Activated T-cell treated with anti-CD3 and anti-CD28 coated beads for 4 hours (primary cell): Measurements from ENCODE around the gene LEFTY1.
A peak's percentile ranks its signal among the peaks of the same experiment; 100 is the strongest.

ENCODE experiments used
- DNase-seq: peaks from one replicate; pipeline ENCODE4 v3.0.0-alpha.2; 2020

Gene LEFTY1

DNA sequence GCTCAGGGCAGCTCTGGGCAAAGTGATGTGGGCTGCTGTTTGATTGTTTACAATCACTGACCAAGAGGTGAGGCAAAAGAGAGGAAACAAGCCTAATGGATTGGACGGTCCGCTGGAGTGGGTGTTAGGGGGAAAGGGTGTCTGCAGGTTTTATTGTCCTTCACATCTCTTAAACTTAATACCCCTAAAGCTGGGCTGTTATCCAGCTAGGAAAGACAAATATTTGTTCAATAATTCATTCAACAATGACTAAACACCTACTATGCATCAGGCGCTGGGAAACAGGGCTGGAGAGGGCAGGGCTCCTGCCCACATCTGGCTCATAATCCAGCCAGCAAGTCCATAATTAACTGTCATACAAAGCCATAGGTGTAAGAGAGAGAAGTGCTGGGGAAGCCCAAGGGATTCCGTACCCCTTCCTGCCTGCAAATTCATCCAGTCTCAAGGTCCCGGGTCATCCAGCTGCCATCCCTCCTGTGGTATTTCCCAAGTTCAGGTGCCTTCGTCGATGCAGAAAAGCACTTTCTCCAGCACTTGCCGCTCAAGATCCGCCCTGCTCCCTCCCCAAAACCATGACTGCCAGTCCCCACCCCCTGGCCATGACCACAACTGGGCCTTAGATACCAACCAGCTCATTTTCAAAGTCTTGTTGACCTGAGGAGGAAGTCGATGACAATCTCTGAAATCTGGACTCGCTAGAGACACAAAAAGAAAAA is 17.4 kb downstream of the LEFTY1 start:
- no peak for DNase-seq

GRCh38 chr1:225870911-225871310 is 18.0 kb downstream of the LEFTY1 start:
- no peak for DNase-seq

DNA sequence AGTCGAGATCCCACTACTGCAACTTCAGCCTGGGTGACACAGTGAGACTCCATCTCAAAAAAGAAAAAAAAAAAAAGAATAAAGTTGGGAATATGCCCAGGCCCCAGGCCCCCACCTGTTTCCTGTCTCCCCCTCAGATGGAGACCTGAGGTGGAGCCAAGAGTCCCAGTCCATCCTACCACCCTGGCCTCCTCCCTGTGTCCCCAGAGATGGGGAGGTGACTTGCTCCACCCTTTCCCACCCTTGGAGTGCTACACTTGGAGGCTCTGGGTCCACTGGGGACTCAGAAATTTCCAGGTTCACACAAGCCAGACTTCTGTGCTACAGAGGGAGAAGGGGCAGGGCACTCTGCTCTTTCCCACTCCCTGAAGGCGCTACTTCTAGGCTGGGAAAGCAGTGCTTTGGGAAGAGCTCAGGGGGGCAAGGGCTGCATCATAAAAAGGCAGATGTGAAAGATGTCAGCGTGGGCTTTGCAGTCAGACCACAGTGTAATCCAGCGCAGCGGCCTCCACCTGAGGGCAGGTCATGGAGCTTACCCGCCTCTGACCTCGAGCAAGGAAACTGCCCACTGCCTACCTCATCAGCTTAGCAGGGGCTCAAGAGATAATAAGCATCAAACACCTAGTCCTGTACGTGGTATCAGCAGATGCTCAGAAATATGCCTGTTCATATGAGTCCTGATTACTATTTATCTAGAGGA is 20.2 kb downstream of the LEFTY1 start:
- DNase-seq, result no peak

- DNase-seq, result no peak
Measured at GRCh38 chr1:225866981-225867380, 22.0 kb downstream of the LEFTY1 start.

DNA sequence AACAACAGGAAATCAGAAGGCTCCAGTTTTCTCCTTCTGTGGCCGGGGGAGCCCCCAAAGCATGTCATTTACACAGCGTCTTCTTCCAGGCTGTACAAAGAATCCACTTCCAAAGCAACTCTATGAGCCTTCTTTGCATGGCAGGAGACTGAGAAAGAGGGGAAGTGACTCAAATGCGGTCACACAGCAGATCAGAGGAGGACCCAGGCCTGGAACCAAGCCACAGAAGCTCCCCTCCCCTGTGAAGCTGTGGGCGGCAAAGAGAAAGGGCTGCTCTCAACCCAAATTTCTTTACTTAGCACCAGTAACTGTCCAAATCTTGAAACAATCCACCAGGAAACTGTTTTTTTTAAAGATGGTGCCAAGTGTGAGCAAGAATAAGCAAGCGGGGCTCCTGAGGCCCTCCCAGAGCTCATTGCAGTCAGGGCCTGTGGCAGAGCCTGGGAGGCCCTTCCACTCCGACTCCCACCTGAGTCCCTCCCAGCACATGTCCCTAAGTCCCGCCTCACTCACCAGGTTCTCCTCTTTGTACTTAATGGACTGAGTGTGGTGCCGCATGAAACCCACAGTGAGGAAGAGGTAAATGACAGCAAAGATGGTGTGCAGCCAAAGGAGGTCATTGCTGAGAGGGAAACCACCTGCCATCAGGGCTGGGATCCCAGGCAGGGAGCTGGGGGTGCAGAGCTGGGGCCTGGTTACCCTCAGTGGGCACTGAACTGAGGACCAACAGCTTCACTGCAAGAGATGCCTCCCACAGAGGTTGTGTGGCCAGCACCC is 22.7 kb downstream of the LEFTY1 start:
- peak; percentile 70 for DNase-seq

DNA sequence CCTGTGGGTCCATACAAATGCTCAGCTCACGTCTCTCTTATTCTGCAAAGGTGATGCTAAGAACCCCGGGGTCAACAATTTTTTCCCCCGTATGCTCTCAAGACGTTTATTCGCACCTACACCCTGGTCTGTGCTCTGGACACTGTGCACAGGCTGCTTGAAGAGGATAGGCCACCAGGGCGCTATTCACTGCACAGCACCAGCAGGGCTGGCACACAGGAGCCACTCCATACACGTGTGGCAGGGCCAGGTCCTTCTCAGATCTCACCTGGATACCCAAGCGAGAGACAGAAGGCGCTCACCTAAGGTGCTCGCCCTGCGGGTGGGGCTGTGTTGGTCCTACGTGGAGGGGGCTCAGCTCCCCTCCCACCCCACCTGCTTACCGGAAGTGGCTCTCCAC is 23.4 kb downstream of the LEFTY1 start:
- no peak for DNase-seq

- no peak for DNase-seq
Measured at GRCh38 chr1:225863167-225863566, 25.8 kb downstream of the LEFTY1 start.

DNA sequence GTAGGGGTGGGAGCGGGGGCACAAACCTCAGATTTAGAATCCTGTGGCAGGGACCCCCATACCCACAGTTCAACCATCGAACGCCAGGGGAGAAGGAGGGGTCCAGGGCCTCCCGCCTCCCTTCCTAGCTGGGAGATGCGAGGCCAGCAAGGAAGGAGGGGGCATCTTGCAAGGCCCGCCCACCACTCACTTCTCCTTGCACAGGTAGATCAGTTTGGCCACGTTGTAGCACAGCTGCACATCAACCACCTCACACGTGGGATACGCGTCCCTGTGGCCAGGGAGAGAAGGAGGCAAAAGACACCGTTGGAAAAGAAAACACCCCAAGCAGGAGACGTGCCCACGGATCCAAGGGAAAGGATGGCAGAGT is 26.4 kb downstream of the LEFTY1 start:
- DNase-seq, result no peak

GRCh38 chr1:225861834-225862580 is 26.9 kb downstream of the LEFTY1 start:
- no peak for DNase-seq

DNA sequence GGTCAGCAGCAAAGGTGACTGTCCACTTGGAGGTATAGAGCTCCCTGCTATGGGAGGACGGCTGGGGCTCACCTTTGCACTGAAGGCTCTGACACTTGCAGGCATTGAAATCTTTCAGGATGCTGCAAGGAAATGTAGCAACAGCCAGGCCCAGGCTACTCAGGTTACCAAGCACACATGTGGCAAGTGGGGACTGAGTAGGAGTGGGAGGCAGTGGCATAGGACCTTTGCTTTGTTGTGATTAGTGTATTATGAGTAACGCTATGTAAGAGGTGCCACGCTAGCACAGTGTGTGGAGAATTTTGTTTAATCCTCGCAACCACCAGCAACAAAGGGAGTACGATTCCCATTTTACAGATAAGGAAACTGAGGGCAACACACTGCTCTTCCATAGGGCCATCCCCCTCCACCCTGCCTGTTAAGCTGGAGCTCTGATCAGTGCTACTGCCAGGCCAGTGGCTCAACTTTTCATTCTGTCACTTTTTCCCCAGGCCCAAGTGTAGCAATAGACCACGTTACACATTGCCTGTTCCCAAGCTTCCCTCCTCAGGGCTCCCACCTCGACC is 28.0 kb downstream of the LEFTY1 start:
- no peak for DNase-seq

DNA sequence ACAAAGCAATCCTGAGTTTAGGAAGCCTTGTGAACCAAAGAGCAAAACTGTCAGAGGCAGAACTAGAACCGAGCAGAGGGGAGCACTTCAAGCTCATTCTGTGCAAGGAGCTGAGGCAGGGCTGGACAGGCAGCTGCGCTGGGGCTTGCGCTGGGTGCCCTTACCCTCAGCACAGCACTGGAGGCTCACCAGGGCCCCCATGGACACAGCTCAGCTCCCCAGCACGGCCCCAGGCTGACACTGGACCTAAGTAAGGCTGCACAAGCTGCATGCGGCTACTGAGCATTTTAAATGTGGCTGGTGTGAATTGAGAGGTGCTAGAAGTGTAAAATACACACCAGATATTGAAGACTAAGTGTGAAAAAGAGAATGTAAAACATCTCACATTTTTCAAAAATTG is 28.8 kb downstream of the LEFTY1 start:
- no peak for DNase-seq

DNA sequence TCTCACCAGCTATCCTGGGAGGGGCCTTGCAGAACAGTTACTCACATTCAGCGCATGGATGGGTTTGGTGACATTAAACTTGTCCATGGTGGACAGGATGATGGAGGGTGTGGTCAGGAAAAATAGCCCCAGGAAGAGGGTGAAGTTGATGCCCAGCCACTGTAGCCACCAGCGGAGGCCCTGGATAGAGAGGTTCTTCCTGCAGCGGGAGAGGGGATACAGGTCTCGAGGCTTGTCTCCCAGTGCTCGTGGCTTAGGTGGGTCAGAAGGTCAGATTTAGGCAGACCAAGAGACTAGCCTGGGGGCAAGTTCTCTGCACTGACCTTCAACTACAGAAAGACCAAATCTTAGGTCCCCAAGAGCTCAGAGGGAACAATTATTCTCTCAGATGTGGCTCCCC is 29.8 kb downstream of the LEFTY1 start:
- DNase-seq, result no peak

GRCh38 chr1:225857256-225857655 is 31.7 kb downstream of the LEFTY1 start:
- DNase-seq, result no peak

DNA sequence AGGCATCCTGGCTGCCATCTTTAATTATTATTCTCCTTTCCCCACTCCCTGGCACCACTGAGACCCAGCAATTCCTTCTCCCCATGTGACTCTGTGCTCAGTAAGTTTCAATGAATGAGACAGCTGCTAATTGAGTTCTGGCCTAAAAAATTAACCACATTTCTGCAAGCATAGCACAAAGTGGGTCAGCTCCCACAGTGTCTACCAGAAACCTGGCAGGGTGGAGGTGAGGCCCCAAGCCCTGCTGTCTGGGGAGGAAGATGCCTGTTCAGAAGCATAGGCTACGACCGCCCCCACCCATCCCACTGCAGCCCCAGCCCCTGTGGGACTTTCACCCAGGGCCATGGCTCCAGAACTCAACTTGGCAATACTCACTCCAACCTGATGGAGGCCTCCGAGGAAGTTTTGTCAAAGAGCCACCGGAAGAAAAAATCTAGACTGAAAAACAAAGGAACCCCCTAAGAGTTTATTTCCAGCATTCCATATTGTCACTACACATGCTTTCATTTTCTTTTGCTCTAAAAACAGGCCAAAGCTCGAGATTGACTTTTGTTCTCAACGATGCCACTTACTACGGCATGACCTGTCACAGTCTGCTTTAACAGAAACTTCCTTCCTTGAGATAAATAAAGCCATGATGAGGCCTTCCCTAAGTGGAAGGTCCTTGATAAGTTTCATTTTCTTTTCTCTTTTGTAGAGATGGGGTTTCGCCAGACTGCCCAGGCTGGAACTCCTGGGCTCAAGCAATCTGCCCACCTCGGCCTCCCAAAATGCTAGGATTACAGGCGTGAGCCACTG is 33.2 kb downstream of the LEFTY1 start:
- no peak for DNase-seq

GRCh38 chr1:225853441-225853840 is 35.5 kb downstream of the LEFTY1 start:
- no peak for DNase-seq

DNA sequence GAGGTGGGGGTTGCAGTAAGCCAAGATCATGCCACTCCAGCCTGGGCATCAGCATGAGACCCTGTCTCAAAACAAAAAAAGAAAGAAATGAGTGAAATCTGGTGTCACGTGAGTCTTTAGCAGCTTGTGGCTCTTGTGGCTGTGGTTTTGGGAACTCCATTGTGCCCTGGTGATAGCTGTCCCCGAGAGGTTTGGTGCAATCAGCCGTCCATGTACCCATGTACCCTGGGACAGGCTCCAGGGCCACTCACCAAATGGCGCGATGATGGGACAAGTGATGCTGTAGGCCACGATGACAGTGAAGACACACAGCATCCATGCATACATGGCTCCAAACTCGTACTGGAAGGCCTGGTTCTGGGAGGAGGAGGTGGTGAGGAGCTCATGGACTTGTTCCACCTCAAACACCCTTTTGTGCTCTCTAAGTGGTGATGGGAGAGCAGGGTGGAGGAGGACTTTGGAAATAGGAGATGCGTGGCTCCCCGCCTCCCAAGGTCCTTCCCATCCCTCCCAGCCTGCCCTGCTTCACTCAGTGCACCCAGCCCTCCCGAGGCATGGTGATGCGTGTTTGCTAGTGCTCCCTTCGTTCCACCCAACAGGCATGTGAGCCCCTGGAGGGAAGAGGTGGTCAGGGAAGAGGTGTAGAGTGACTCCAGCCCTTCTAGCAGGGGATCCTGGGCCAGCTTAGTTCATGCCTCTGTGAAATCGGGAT is 36.4 kb downstream of the LEFTY1 start:
- DNase-seq, result no peak

GRCh38 chr1:225851805-225852204 is 37.1 kb downstream of the LEFTY1 start:
- DNase-seq, result no peak

GRCh38 chr1:225850370-225850769 is 38.6 kb downstream of the LEFTY1 start:
- DNase-seq, result no peak

DNA sequence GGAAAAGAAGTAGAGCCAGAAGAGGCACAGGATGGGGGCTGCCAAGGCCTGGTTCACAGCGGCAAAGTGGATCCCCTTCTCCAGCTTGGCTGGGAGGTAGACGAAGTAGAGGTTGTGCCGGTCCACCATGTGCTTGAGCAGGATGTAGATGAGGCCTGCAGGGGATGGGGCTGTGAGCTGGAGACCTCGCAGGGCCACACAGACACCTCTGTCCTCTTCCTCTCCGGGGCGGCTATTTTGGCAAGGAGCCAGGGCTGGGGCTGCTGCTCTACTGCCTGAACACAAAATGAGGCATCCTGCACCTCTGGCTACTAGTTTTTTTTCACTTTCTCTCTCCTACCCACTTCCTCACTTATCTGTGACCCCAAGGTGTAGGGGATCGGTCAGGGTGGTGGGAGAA is 39.0 kb downstream of the LEFTY1 start:
- DNase-seq, result no peak

DNA sequence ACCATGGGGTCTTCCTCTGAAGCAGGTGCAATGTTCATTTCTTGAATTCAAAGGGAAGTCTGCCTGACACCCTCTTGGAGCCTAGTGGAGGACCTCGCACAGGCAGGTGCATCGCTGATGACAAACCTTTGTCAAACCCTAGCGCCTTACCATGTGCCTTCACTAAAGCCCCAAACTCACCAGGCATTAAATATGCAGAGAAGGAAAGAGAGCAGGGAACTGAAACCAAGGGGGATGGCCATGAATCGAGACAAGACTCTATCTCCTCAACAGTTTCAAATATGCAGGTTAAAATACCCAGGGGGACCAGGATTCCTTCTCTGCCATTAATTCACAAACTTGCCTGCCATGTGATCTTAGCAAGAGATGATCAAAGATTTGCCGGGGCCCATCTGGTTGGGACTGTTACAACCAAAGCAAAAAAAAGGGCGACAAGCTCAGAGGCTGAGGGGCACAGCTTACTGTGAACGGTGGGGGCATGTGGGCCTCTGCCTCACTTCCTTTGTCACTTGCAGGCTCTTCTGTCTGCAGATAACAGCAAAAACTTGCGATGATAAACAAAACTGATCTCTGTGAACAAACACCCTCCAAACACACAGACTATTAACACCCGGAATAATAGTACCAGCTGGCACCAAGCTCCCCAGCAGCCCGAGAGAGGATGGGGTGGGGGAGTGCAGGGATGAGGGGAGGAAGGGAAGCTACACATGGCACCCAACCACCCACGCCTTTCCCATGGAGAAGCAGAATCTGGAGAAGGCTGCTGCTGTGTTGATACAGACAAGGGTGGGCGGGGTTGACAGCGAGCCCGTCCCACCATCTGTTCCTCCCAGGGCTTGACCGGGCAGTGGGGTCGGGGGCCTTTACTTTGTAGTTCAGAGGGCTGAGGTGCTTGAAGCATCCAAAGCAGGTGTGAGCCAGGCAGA is 40.7 kb downstream of the LEFTY1 start:
- no peak for DNase-seq
